Measurements from ENCODE around the gene TBC1D12.
"Not testable (repeated sequence)": the region's sequence is repeated elsewhere in the genome, so short reads cannot be mapped to it uniquely, and the experiment has no call there.

TBC1D12 gene

GRCh38 chr10:94533027-94533426, 130.7 kb downstream of the TBC1D12 start:
- TF ChIP-seq ZNF274 (IDR thresholded peaks at IDR 0.05; ENCODE audit: low read depth, low read length) (no peak), YY1 (IDR thresholded peaks at IDR 0.05; ENCODE audit: insufficient read depth, insufficient read length) (no peak), SUZ12 (IDR thresholded peaks at IDR 0.05; ENCODE audit: extremely low read depth, insufficient read depth, insufficient read length) (no peak)
- Histone ChIP-seq H3K9ac (ENCODE audit: insufficient read length, low read depth) (no peak overlapping the region), H3K36me3 (ENCODE audit: insufficient read depth, insufficient read length, low read length) (no peaks in the 10 kb centered on the region), H3K9me3 (ENCODE audit: insufficient read depth, low read length) (no peaks in the 10 kb centered on the region), H3K4me3 (ENCODE audit: insufficient read length, low read depth) (no peak overlapping the region), H3K4me1 (ENCODE audit: insufficient read depth, insufficient read length) (no peaks in the 10 kb centered on the region), H3K27me3 (ENCODE audit: insufficient read depth, insufficient read length) (no peaks in the 10 kb centered on the region)
- DNase-seq (ENCODE audit: low read depth, low spot score) = no peak

- H3K4me1 ChIP-seq (ENCODE audit: insufficient read depth, insufficient read length); H3K9ac ChIP-seq (ENCODE audit: insufficient read length, low read depth); H3K9me3 ChIP-seq (ENCODE audit: insufficient read depth, low read length); H3K36me3 ChIP-seq (ENCODE audit: insufficient read depth, insufficient read length, low read length); DNase-seq (ENCODE audit: low read depth, low spot score); H3K27me3 ChIP-seq (ENCODE audit: insufficient read depth, insufficient read length); H3K4me3 ChIP-seq (ENCODE audit: insufficient read length, low read depth): not testable (repeated sequence)
These were observed 139.9 kb downstream of the TBC1D12 start for GRCh38 chr10:94542282-94542681.

GRCh38 chr10:94545391-94546048, 143.2 kb downstream of the TBC1D12 start, which contains the start of gene HELLS:
Gene HELLS, plus strand, starts transcription at chr10:94545788. Its CDS starts 134 bp downstream, at chr10:94545922.
- peak within 1 kb of the TSS; percentile 99 for H3K9ac ChIP-seq (ENCODE audit: insufficient read length, low read depth)
- H3K36me3 ChIP-seq (ENCODE audit: insufficient read depth, insufficient read length, low read length) = peaks cover 16% of the 10 kb centered on the region
- no peaks in the 10 kb centered on the region for H3K9me3 ChIP-seq (ENCODE audit: insufficient read depth, low read length)
- peaks cover 3% of the 10 kb centered on the region for H3K4me1 ChIP-seq (ENCODE audit: insufficient read depth, insufficient read length)
- no peaks in the 10 kb centered on the region for H3K27me3 ChIP-seq (ENCODE audit: insufficient read depth, insufficient read length)
- peak within 1 kb of the TSS; percentile 99 for H3K4me3 ChIP-seq (ENCODE audit: insufficient read length, low read depth)
- TF ChIP-seq SUZ12 (IDR thresholded peaks at IDR 0.05; ENCODE audit: extremely low read depth, insufficient read depth, insufficient read length) (no peak), YY1 (IDR thresholded peaks at IDR 0.05; ENCODE audit: insufficient read depth, insufficient read length) (no peak), ZNF274 (IDR thresholded peaks at IDR 0.05; ENCODE audit: low read depth, low read length) (no peak)
- DNase-seq (ENCODE audit: low read depth, low spot score) = peak; percentile 80

GRCh38 chr10:94546049-94546900, 143.9 kb downstream of the TBC1D12 start:
- peak overlapping the region; percentile 99 for H3K4me3 ChIP-seq (ENCODE audit: insufficient read length, low read depth)
- H3K4me1 ChIP-seq (ENCODE audit: insufficient read depth, insufficient read length) = peaks cover 3% of the 10 kb centered on the region
- H3K27me3 ChIP-seq (ENCODE audit: insufficient read depth, insufficient read length) = no peaks in the 10 kb centered on the region
- H3K36me3 ChIP-seq (ENCODE audit: insufficient read depth, insufficient read length, low read length) = peaks cover 22% of the 10 kb centered on the region
- TF ChIP-seq YY1 (IDR thresholded peaks at IDR 0.05; ENCODE audit: insufficient read depth, insufficient read length) = no peak
- TF ChIP-seq ZNF274 (IDR thresholded peaks at IDR 0.05; ENCODE audit: low read depth, low read length) = no peak
- TF ChIP-seq SUZ12 (IDR thresholded peaks at IDR 0.05; ENCODE audit: extremely low read depth, insufficient read depth, insufficient read length) = no peak
- H3K9me3 ChIP-seq (ENCODE audit: insufficient read depth, low read length) = no peaks in the 10 kb centered on the region
- H3K9ac ChIP-seq (ENCODE audit: insufficient read length, low read depth) = peak overlapping the region; percentile 99
- DNase-seq (ENCODE audit: low read depth, low spot score) = no peak

- peaks cover 22% of the 10 kb centered on the region for H3K36me3 ChIP-seq (ENCODE audit: insufficient read depth, insufficient read length, low read length)
- TF ChIP-seq SUZ12 (IDR thresholded peaks at IDR 0.05; ENCODE audit: extremely low read depth, insufficient read depth, insufficient read length) = no peak
- no peak for TF ChIP-seq YY1 (IDR thresholded peaks at IDR 0.05; ENCODE audit: insufficient read depth, insufficient read length)
- no peak for TF ChIP-seq ZNF274 (IDR thresholded peaks at IDR 0.05; ENCODE audit: low read depth, low read length)
- no peaks in the 10 kb centered on the region for H3K9me3 ChIP-seq (ENCODE audit: insufficient read depth, low read length)
- peak overlapping the region; percentile 99 for H3K9ac ChIP-seq (ENCODE audit: insufficient read length, low read depth)
- peak overlapping the region; percentile 99 for H3K4me3 ChIP-seq (ENCODE audit: insufficient read length, low read depth)
- DNase-seq (ENCODE audit: low read depth, low spot score) = no peak
- H3K4me1 ChIP-seq (ENCODE audit: insufficient read depth, insufficient read length) = peaks cover 3% of the 10 kb centered on the region
- no peaks in the 10 kb centered on the region for H3K27me3 ChIP-seq (ENCODE audit: insufficient read depth, insufficient read length)
These were observed 144.5 kb downstream of the TBC1D12 start for GRCh38 chr10:94546901-94547185.

- Histone ChIP-seq H3K9ac (ENCODE audit: insufficient read length, low read depth) (no peak overlapping the region), H3K27me3 (ENCODE audit: insufficient read depth, insufficient read length) (no peaks in the 10 kb centered on the region), H3K4me3 (ENCODE audit: insufficient read length, low read depth) (no peak overlapping the region), H3K4me1 (ENCODE audit: insufficient read depth, insufficient read length) (no peaks in the 10 kb centered on the region), H3K36me3 (ENCODE audit: insufficient read depth, insufficient read length, low read length) (peaks cover 29% of the 10 kb centered on the region), H3K9me3 (ENCODE audit: insufficient read depth, low read length) (no peaks in the 10 kb centered on the region)
- no peak for DNase-seq (ENCODE audit: low read depth, low spot score)
- TF ChIP-seq YY1 (IDR thresholded peaks at IDR 0.05; ENCODE audit: insufficient read depth, insufficient read length) = no peak
- no peak for TF ChIP-seq ZNF274 (IDR thresholded peaks at IDR 0.05; ENCODE audit: low read depth, low read length)
- no peak for TF ChIP-seq SUZ12 (IDR thresholded peaks at IDR 0.05; ENCODE audit: extremely low read depth, insufficient read depth, insufficient read length)
These were observed 146.9 kb downstream of the TBC1D12 start for GRCh38 chr10:94549221-94549620.

GRCh38 chr10:94567714-94568307, 165.5 kb downstream of the TBC1D12 start:
- H3K36me3 ChIP-seq (ENCODE audit: insufficient read depth, insufficient read length, low read length) = peaks cover 63% of the 10 kb centered on the region
- DNase-seq (ENCODE audit: low read depth, low spot score); H3K27me3 ChIP-seq (ENCODE audit: insufficient read depth, insufficient read length); H3K4me1 ChIP-seq (ENCODE audit: insufficient read depth, insufficient read length); H3K9me3 ChIP-seq (ENCODE audit: insufficient read depth, low read length); H3K9ac ChIP-seq (ENCODE audit: insufficient read length, low read depth); H3K4me3 ChIP-seq (ENCODE audit: insufficient read length, low read depth): not testable (repeated sequence)
